PC-9 (cell line): ENCODE data around the gene PARG. TPM values are rescaled to one million over a fixed set of nuclear protein-coding genes. Genes with fewer than 3 reads are reported as not detected.
"Not testable (repeated sequence)": the region's sequence is repeated elsewhere in the genome, so short reads cannot be mapped to it uniquely, and the experiment has no call there.

Experiments used
- BruUV-seq: library from RNA; stranded (reverse); fragments of 400-500 nt; replicated peaks from 2 replicates; lab custom pipeline; 2021; lab: Mats Ljungman, UMichigan
- CTCF ChIA-PET: fragments of 300-600 bp; sonication (Branson Sonifier 250); formaldehyde crosslinking; loops from one replicate; lab custom pipeline; 2022; ENCODE audit warnings: antibody characterized with exemption; lab: Charles Lee
- POLR2A ChIA-PET: fragments of 300-600 bp; sonication (Branson Sonifier 250); formaldehyde crosslinking; loops from one replicate; lab custom pipeline; 2022; ENCODE audit warnings: antibody characterized with exemption; ENCODE audit not compliant: unreplicated experiment; lab: Charles Lee
- DNase-seq, 2 experiments: peaks; one replicate each; pipeline versions ENCODE4 v3.0.0 to v3.0.0-alpha.2; 2015 to 2022; ENCODE audit warnings: mixed read lengths in 1 of 2
- H2AFZ ChIP-seq: fragments of 200-600 bp; sonication (generic); 2 replicates; pipeline ENCODE4 v1.8.1; 2017; ENCODE audit warnings: antibody characterized with exemption
- H3F3A ChIP-seq: fragments of 200-600 bp; sonication (generic); 2 replicates; pipeline ENCODE4 v1.8.1; 2017; ENCODE audit warnings: antibody characterized with exemption, mild to moderate bottlenecking, low read depth; ENCODE audit not compliant: insufficient read depth
- H3K27ac ChIP-seq: fragments of 200-600 bp; sonication (generic); 2 replicates; pipeline ENCODE4 v1.6.1; 2016; ENCODE audit warnings: mixed run types
- H3K27me3 ChIP-seq: fragments of 200-600 bp; sonication (generic); 2 replicates; pipeline ENCODE4 v1.6.1; 2016; ENCODE audit warnings: low read depth, mixed run types; ENCODE audit not compliant: insufficient read depth
- H3K36me3 ChIP-seq: fragments of 200-600 bp; sonication (generic); 2 replicates; pipeline ENCODE4 v1.6.1; 2016; ENCODE audit warnings: low read depth, mixed run types
- H3K4me1 ChIP-seq: fragments of 200-600 bp; sonication (generic); replicated peaks from 2 replicates; pipeline ENCODE4 v1.6.1; 2016; ENCODE audit warnings: mixed run types; ENCODE audit not compliant: insufficient read depth
- H3K4me2 ChIP-seq: fragments of 200-600 bp; sonication (generic); 2 replicates; pipeline ENCODE4 v1.6.1; 2017; ENCODE audit warnings: mixed run types
- H3K4me3 ChIP-seq: fragments of 200-600 bp; sonication (generic); 2 replicates; pipeline ENCODE4 v1.6.1; 2016; ENCODE audit warnings: mixed run types
- H3K79me2 ChIP-seq: fragments of 200-600 bp; sonication (generic); 2 replicates; pipeline ENCODE4 v1.6.1; 2017; ENCODE audit warnings: low read depth, mixed run types
- H3K9me2 ChIP-seq: fragments of 200-600 bp; sonication (generic); 2 replicates; pipeline ENCODE4 v1.8.1; 2017; ENCODE audit warnings: mild to moderate bottlenecking; ENCODE audit not compliant: insufficient read depth
- H3K9me3 ChIP-seq: fragments of 200-600 bp; sonication (generic); 2 replicates; pipeline ENCODE4 v1.8.1; 2016; ENCODE audit warnings: low read depth; ENCODE audit not compliant: insufficient read depth
- H4K20me1 ChIP-seq: fragments of 200-600 bp; sonication (generic); 2 replicates; pipeline ENCODE4 v1.8.1; 2017; ENCODE audit not compliant: insufficient read depth
- intact Hi-C: fragments of 100-400 bp; cut with micrococcal nuclease; formaldehyde crosslinking; loops from one replicate; pipeline ENCODE4 v1.10.0; 2022; ENCODE audit not compliant: unreplicated experiment
- total RNA-seq: library from RNA; stranded (reverse); gene quantifications from 2 replicates; pipeline ENCODE4 v1.2.3, GENCODE V29; 2021

Gene PARG
- total RNA-seq, 1 experiment from 2014 or later: 38.8 TPM

DNA sequence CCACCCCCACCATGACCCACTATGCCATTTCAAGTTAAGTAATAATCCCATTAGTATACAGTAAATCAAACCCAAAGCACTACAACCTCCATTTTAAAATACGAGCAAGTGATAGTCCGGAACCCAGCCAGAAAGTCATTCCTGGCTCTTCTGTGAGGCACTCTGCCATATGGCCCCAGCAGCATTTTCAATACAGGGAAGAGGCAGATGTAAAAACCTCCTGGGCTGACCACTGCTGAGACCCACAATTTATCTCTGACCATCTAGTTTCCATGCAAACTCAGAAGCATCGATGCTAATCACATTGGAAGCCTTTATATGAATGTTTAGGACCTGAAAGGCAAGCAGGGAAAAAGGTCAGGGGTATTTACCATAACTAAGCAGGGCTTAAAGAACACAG is 69.1 kb downstream of the PARG start:
- H2AFZ ChIP-seq, H4K20me1 ChIP-seq, H3K9me3 ChIP-seq, H3F3A ChIP-seq, DNase-seq, H3K27me3 ChIP-seq, H3K9me2 ChIP-seq, H3K4me3 ChIP-seq, H3K27ac ChIP-seq, CTCF ChIA-PET, BruUV-seq, POLR2A ChIA-PET, H3K4me2 ChIP-seq, intact Hi-C loops, H3K36me3 ChIP-seq, H3K79me2 ChIP-seq, H3K4me1 ChIP-seq: not testable (repeated sequence)

DNA sequence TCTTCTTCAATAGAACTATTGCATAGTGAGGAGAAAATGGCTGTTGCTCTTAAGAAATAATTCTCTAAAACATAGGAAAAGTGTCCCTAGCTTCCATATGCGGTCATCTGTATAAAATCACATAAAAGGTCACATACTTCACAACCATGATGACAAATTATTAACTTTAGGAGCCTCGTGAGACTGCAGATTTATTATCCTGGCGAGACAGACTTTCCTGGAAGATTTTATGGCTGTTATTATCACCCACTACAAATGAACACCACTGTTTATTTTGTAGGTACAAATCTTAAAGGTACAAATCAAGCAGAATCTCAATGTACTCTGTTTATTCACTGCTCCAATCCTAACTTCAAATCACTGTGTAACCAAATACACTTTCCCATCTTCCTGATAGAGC is 70.4 kb downstream of the PARG start:
- CTCF ChIA-PET, DNase-seq, POLR2A ChIA-PET, H3K9me2 ChIP-seq, intact Hi-C loops, H3K4me1 ChIP-seq, BruUV-seq, H3K79me2 ChIP-seq, H4K20me1 ChIP-seq, H3K27ac ChIP-seq, H3K9me3 ChIP-seq, H3F3A ChIP-seq, H3K27me3 ChIP-seq, H2AFZ ChIP-seq, H3K4me2 ChIP-seq, H3K4me3 ChIP-seq, H3K36me3 ChIP-seq: not testable (repeated sequence)

DNA sequence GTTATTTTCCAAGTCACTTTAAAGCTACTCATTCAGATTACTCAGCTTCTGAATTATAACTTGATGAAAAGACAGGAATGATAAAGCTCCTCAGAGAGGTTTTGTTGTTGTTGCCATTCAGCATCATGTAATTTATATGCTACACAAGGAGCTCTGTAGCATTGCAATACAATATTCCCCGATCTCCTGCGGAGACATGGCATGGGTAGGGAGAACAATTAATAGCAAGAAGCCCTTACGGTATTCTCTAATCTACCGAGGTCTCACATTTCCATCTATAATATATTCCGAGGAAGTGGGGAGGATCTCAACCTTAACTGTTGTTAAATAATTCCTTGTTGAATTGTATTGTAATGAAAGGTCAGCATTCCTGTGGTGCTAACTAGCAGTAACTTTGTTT is 81.9 kb downstream of the PARG start:
- H3K36me3 ChIP-seq, H3K4me3 ChIP-seq, H3K4me1 ChIP-seq, H3K9me3 ChIP-seq, DNase-seq, H2AFZ ChIP-seq, BruUV-seq, H3K27me3 ChIP-seq, H4K20me1 ChIP-seq, H3K79me2 ChIP-seq, H3K27ac ChIP-seq, intact Hi-C loops, POLR2A ChIA-PET, H3K9me2 ChIP-seq, H3K4me2 ChIP-seq, H3F3A ChIP-seq, CTCF ChIA-PET: not testable (repeated sequence)

DNA sequence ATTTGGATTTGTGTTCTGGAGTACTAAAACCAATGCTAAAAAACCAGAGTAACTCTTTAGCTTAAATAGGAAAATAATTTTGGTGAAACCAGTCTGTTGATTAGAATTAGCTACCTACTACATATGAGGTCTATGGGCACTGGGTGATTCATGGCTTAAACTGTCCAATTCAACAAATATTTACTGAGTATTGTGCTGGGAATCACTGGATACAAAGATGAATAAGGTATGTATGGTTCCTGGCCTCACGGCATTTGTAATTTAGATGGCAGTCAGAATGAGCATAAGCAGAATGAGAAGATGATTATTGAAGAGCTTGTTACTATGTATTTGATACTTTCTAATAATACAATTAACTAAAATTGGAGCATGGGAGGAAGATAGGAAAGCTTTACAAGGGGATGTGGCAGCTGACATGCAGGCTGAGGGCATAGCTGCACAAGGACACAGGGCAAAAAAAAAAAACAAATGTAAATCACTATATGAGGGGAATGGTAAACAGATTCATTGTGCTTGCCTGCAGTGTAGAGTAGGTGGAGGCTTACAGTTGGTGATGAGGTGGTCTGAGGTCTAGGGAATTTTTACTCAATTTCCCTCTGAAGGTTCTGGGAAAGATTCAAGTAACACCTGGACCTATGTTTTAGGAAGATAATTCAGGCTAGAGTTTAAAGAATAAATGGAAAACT is 83.0 kb downstream of the PARG start:
- H3K4me3 ChIP-seq, H3K9me2 ChIP-seq, H3K27ac ChIP-seq, H3K4me2 ChIP-seq, H4K20me1 ChIP-seq, POLR2A ChIA-PET, H3F3A ChIP-seq, intact Hi-C loops, H3K79me2 ChIP-seq, H3K27me3 ChIP-seq, H2AFZ ChIP-seq, H3K4me1 ChIP-seq, H3K9me3 ChIP-seq, H3K36me3 ChIP-seq, DNase-seq, BruUV-seq, CTCF ChIA-PET: not testable (repeated sequence)

DNA sequence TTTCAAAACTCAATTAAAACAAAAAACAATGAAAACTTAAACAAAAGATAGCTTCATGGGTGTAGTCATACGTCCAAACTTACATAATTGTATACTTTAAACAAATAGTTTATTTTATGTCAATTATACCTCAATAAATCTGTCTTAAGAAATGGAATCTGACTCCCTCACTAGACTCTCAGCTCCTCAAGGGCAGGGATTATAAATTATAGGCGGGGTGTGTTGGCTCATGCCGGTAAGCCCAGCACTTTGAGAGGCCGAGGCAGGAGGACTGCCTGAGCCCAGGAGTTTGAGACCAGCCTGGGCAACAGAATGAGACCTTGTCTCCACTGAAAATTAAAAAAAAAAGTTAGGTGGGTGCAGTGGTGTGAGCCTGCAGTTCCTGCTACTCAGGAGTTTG is 92.3 kb downstream of the PARG start:
- H3K27ac ChIP-seq, H3K4me2 ChIP-seq, BruUV-seq, intact Hi-C loops, H2AFZ ChIP-seq, H4K20me1 ChIP-seq, H3K4me3 ChIP-seq, H3K79me2 ChIP-seq, H3K9me2 ChIP-seq, H3K36me3 ChIP-seq, H3K27me3 ChIP-seq, H3K9me3 ChIP-seq, POLR2A ChIA-PET, DNase-seq, CTCF ChIA-PET: not testable (repeated sequence)
- peaks cover 16% of the 10 kb centered on the region for H3K4me1 ChIP-seq
- H3F3A ChIP-seq: peaks cover 10% of the 10 kb centered on the region
